HL-60 (cell line): Measurements from ENCODE around the gene TSPEAR.

Experiments
- CTCF ChIP-seq: IDR thresholded peaks from one replicate; pipeline ENCODE4 v1.5.1; 2011; ENCODE audit warnings: low read length, control low read depth, inconsistent platforms; ENCODE audit not compliant: insufficient read depth
- GABPA ChIP-seq: IDR thresholded peaks from 2 replicates; pipeline ENCODE4 v1.6.1; 2012; ENCODE audit warnings: low read depth
- POLR2AphosphoS5 ChIP-seq: IDR thresholded peaks from 2 replicates; pipeline ENCODE4 v1.6.1; 2012; ENCODE audit warnings: low read depth
- SPI1 ChIP-seq: IDR thresholded peaks from 2 replicates; pipeline ENCODE4 v1.6.1; 2012; ENCODE audit warnings: low read depth, mild to moderate bottlenecking, borderline replicate concordance

GRCh38 chr21:44616591-44616926 lies 94.8 kb downstream of the TSPEAR start:
- no peak for TF ChIP-seq CTCF
- no peak for TF ChIP-seq GABPA
- TF ChIP-seq POLR2AphosphoS5, result no peak
- TF ChIP-seq SPI1, result no peak
